ENCODE data around the gene GALR3. TPM values are rescaled to one million over a fixed set of nuclear protein-coding genes. Genes with fewer than 3 reads are reported as not detected.

Gene GALR3, protein sequence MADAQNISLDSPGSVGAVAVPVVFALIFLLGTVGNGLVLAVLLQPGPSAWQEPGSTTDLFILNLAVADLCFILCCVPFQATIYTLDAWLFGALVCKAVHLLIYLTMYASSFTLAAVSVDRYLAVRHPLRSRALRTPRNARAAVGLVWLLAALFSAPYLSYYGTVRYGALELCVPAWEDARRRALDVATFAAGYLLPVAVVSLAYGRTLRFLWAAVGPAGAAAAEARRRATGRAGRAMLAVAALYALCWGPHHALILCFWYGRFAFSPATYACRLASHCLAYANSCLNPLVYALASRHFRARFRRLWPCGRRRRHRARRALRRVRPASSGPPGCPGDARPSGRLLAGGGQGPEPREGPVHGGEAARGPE
- not detected for total RNA-seq

DNA sequence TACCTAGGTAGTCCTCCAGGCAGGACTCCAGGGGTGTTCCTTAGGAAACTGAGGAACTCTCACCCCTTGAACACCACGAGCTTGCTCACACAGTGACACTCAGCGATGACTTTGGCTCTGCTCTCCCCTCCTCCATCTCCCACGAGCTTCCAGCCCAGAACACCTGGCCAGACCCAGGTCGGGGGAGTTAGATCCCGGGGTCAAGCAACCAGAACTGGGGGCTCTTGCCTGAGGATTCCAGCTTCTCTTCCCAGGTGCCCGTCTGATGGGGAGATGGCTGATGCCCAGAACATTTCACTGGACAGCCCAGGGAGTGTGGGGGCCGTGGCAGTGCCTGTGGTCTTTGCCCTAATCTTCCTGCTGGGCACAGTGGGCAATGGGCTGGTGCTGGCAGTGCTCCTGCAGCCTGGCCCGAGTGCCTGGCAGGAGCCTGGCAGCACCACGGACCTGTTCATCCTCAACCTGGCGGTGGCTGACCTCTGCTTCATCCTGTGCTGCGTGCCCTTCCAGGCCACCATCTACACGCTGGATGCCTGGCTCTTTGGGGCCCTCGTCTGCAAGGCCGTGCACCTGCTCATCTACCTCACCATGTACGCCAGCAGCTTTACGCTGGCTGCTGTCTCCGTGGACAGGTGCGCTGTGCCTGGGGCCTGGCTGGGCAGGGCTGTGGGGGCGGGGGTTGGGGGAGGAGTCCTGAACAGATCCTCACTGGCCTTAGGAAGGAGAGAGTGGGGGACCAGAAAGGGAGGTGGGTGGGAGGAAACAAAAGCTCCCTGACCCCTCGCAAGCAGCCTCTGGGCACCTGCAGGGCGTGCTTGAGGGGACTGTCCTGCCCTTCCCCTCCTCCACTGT lies at the start of gene GALR3:
GALR3 (plus strand) TSS at position 249 of the 852 bp plus-strand sequence; CDS start at position 274, 25 bp downstream.
- no peaks in the 10 kb centered on the region for H3K36me3 ChIP-seq
- H3K27ac ChIP-seq: no peak within 1 kb of the TSS
- DNase-seq: no peak
- intact Hi-C loops (cut with DNase I; ENCODE audit: low total_unique reads): no loop called here
- no peak within 1 kb of the TSS for H3K4me3 ChIP-seq
- TF ChIP-seq POLR2A (IDR thresholded peaks at IDR 0.05): no peak
- TF ChIP-seq, protein P1, sequence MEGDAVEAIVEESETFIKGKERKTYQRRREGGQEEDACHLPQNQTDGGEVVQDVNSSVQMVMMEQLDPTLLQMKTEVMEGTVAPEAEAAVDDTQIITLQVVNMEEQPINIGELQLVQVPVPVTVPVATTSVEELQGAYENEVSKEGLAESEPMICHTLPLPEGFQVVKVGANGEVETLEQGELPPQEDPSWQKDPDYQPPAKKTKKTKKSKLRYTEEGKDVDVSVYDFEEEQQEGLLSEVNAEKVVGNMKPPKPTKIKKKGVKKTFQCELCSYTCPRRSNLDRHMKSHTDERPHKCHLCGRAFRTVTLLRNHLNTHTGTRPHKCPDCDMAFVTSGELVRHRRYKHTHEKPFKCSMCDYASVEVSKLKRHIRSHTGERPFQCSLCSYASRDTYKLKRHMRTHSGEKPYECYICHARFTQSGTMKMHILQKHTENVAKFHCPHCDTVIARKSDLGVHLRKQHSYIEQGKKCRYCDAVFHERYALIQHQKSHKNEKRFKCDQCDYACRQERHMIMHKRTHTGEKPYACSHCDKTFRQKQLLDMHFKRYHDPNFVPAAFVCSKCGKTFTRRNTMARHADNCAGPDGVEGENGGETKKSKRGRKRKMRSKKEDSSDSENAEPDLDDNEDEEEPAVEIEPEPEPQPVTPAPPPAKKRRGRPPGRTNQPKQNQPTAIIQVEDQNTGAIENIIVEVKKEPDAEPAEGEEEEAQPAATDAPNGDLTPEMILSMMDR (IDR thresholded peaks at IDR 0.05): no peak
- H3K9me3 ChIP-seq: no peaks in the 10 kb centered on the region
- H3K27me3 ChIP-seq: peaks cover 0 to 12% of the 10 kb centered on the region in 2 donors
- peaks cover 0 to 17% of the 10 kb centered on the region in 2 donors for H3K4me1 ChIP-seq

DNA sequence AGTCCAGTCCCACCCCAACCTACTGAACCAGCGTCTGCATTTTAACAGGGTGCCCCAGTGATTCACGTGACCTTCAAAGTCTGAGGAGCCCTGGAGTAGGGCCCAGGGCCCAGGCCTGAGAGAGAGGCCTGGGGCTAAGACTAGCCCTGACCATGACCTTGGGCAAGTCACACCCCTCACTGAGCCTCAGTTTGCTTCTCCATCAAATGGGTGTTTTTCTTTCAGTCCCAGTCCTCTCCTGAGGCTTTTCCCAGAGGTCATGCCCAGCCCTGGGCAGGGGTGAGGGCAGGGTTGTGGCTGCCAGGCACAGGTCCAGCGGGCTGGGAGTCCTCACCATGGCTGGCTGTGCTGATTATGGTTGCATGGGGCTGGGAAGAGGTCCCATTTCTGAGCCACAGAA lies 48.5 kb upstream of the GALR3 start:
- Histone ChIP-seq H3K27ac (no peak overlapping the region), H3K9me3 (no peaks in the 10 kb centered on the region), H3K4me3 (no peak overlapping the region), H3K36me3 (no peaks in the 10 kb centered on the region), H3K27me3 (no peaks in the 10 kb centered on the region), H3K4me1 (no peaks in the 10 kb centered on the region)
- intact Hi-C loops (cut with DNase I; ENCODE audit: low total_unique reads): no loop called here
- DNase-seq: no peak
- TF ChIP-seq, protein P1 (IDR thresholded peaks at IDR 0.05): no peak
- no peak for TF ChIP-seq POLR2A (IDR thresholded peaks at IDR 0.05)

DNA sequence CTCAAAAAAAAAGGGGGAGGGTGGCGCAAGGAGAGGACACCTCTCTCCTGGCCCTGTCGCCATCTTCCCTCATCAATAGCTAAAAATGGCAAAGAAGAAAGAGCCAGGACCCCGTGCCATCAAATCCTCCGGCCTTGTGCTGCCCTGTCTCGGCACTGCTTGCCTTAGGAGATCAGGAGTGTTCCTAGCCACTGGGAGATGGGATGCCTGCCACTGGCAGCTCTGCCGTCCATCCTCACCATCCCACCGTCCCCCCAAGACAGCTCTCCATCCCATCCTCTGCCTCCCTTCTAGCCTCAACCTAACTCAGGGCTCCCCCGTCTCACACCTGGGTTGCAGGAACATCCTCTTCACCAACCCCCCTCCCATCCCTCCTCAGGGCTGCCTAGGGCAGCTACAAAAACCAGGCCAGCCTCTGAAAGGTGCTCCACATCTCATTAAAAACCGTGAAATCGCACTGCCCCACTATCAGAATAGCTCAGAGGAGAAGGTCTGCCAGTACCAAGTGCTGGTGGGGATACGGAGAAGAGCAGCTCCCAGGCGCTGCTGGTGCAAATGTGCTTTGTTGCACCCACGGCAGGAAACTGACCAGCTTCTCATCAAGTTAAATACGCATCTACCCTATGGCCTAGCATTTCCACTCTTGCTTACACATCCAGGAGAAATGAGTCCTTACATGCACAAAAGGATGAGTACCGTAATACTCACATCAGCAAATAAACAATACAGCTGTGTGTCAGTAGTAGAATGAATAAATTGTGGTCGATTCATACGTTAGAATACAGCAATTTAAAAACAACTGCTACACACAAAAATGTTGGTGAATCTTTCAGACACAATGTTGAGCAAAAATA lies 47.2 kb upstream of the GALR3 start:
- no peak for DNase-seq
- no peaks in the 10 kb centered on the region for H3K27me3 ChIP-seq
- H3K4me1 ChIP-seq: no peaks in the 10 kb centered on the region
- H3K9me3 ChIP-seq: no peaks in the 10 kb centered on the region
- intact Hi-C loops (cut with DNase I; ENCODE audit: low total_unique reads): no loop called here
- peak overlapping the region; percentile 44 to 59 for H3K27ac ChIP-seq
- TF ChIP-seq, protein P1 (IDR thresholded peaks at IDR 0.05): no peak
- TF ChIP-seq POLR2A (IDR thresholded peaks at IDR 0.05): no peak
- H3K36me3 ChIP-seq: no peaks in the 10 kb centered on the region
- no peak overlapping the region for H3K4me3 ChIP-seq

DNA sequence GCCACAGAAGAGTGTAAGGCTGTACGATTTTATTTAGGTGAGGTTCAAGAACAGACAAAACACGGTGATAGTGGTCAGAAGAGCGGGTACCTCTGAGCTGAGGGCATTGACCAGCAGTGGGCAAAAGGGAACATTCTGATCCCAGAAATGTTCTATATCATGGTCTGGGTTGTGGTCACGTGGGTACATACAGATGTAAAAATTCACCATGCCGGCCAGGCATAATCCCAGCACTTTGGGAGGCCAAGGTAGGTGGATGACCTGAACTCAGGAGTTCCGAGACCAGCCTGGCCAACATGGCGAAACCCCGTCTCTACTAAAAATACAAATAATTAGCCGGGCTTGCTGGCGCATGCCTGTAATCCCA lies 46.6 kb upstream of the GALR3 start:
- H3K9me3 ChIP-seq: no peaks in the 10 kb centered on the region

More for the DNA sequence above, 46.6 kb upstream of the GALR3 start:
- Histone ChIP-seq H3K4me3 (no peak overlapping the region), H3K27me3 (no peaks in the 10 kb centered on the region), H3K36me3 (no peaks in the 10 kb centered on the region), H3K4me1 (no peaks in the 10 kb centered on the region), H3K27ac (peak overlapping the region; percentile 44 to 59)
- no peak for DNase-seq
- no peak for TF ChIP-seq POLR2A (IDR thresholded peaks at IDR 0.05)
- TF ChIP-seq, protein P1 (IDR thresholded peaks at IDR 0.05): no peak
- intact Hi-C loops (cut with DNase I; ENCODE audit: low total_unique reads): no loop called here

Data from uterus (tissue), 4 donors.